HUES48 (cell line): Measurements from ENCODE around the gene MAPKAPK2.
"Not testable (repeated sequence)": the region's sequence is repeated elsewhere in the genome, so short reads cannot be mapped to it uniquely, and the experiment has no call there.

Experiments used
- H3K27ac ChIP-seq: one replicate; pipeline ENCODE4 v1.7.0; 2013; ENCODE audit warnings: low read depth, low read length, inconsistent platforms
- H3K27me3 ChIP-seq: 2 replicates; pipeline ENCODE4 v1.6.1; 2013; ENCODE audit warnings: mild to moderate bottlenecking, low read length; ENCODE audit not compliant: control insufficient read depth, insufficient read depth
- H3K36me3 ChIP-seq: 2 replicates; pipeline ENCODE4 v1.6.1; 2013; ENCODE audit warnings: low read length; ENCODE audit not compliant: control insufficient read depth, insufficient read depth
- H3K4me1 ChIP-seq: 2 replicates; pipeline ENCODE4 v1.6.1; 2013; ENCODE audit warnings: mild to moderate bottlenecking, low read length; ENCODE audit not compliant: control insufficient read depth, insufficient read depth
- H3K4me3 ChIP-seq: 2 replicates; pipeline ENCODE4 v1.5.1; 2013; ENCODE audit warnings: mild to moderate bottlenecking, low read depth, low read length
- H3K9ac ChIP-seq: 2 replicates; pipeline ENCODE4 v1.6.1; 2013; ENCODE audit warnings: mild to moderate bottlenecking, low read depth, low read length, moderate library complexity
- H3K9me3 ChIP-seq: 2 replicates; pipeline ENCODE4 v1.6.1; 2013; ENCODE audit warnings: low read length; ENCODE audit not compliant: control insufficient read depth, insufficient read depth

The MAPKAPK2 gene

GRCh38 chr1:206770531-206771337 is 86.0 kb downstream of the MAPKAPK2 start, which contains the start of gene IL19:
Gene IL19 (plus strand): TSS chr1:206770773. CDS start chr1:206836663, 65,890 bp downstream.
- no peaks in the 10 kb centered on the region for H3K27me3 ChIP-seq
- no peak within 1 kb of the TSS for H3K9ac ChIP-seq
- no peaks in the 10 kb centered on the region for H3K36me3 ChIP-seq
- no peak within 1 kb of the TSS for H3K4me3 ChIP-seq
- peak within 1 kb of the TSS; percentile 22 for H3K27ac ChIP-seq
- H3K4me1 ChIP-seq: peaks cover 21% of the 10 kb centered on the region
- no peaks in the 10 kb centered on the region for H3K9me3 ChIP-seq

- H3K27me3 ChIP-seq: no peaks in the 10 kb centered on the region
- no peak overlapping the region for H3K27ac ChIP-seq
- no peaks in the 10 kb centered on the region for H3K9me3 ChIP-seq
- no peak overlapping the region for H3K4me3 ChIP-seq
- peaks cover 21% of the 10 kb centered on the region for H3K4me1 ChIP-seq
- no peak overlapping the region for H3K9ac ChIP-seq
- no peaks in the 10 kb centered on the region for H3K36me3 ChIP-seq
Observed at GRCh38 chr1:206771338-206771692, 86.6 kb downstream of the MAPKAPK2 start.

GRCh38 chr1:206772243-206772937 is 87.7 kb downstream of the MAPKAPK2 start, which contains the start of gene IL10:
Gene IL10 (minus strand): TSS chr1:206772494. CDS start chr1:206772435, 59 bp downstream.
- no peak within 1 kb of the TSS for H3K27ac ChIP-seq
- H3K36me3 ChIP-seq: no peaks in the 10 kb centered on the region
- H3K4me1 ChIP-seq: peaks cover 15% of the 10 kb centered on the region
- no peak within 1 kb of the TSS for H3K4me3 ChIP-seq
- H3K27me3 ChIP-seq: no peaks in the 10 kb centered on the region
- H3K9ac ChIP-seq: no peak within 1 kb of the TSS
- H3K9me3 ChIP-seq: no peaks in the 10 kb centered on the region

DNA sequence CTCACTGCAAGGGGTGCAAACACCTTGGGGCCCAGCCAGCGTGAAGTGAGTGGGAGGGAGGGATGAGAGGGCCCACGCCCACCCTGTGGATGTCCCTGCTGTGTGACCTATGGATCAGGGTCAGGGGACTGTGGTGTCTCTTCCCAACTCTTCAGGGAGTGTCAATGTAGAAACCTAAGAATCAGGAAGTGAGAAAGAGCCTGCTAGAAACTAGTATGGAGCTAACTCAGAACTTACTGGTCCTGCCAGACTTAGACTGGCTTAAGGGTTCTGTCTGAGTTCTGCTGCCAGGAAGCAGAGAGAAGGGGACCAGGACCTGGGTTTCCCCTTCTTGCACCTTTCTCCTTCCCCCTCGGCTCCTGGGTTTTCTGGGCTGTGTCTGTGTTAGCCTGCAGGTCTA is 89.4 kb downstream of the MAPKAPK2 start:
- H3K4me1 ChIP-seq: peaks cover 10% of the 10 kb centered on the region
- no peaks in the 10 kb centered on the region for H3K9me3 ChIP-seq
- no peak overlapping the region for H3K9ac ChIP-seq
- H3K27me3 ChIP-seq: no peaks in the 10 kb centered on the region
- no peak overlapping the region for H3K4me3 ChIP-seq
- H3K36me3 ChIP-seq: no peaks in the 10 kb centered on the region
- H3K27ac ChIP-seq: no peak overlapping the region

GRCh38 chr1:206776229-206776628 is 91.5 kb downstream of the MAPKAPK2 start:
- no peaks in the 10 kb centered on the region for H3K9me3 ChIP-seq
- H3K4me1 ChIP-seq: no peaks in the 10 kb centered on the region
- no peak overlapping the region for H3K4me3 ChIP-seq
- H3K36me3 ChIP-seq: no peaks in the 10 kb centered on the region
- no peaks in the 10 kb centered on the region for H3K27me3 ChIP-seq
- no peak overlapping the region for H3K9ac ChIP-seq
- H3K27ac ChIP-seq: no peak overlapping the region

DNA sequence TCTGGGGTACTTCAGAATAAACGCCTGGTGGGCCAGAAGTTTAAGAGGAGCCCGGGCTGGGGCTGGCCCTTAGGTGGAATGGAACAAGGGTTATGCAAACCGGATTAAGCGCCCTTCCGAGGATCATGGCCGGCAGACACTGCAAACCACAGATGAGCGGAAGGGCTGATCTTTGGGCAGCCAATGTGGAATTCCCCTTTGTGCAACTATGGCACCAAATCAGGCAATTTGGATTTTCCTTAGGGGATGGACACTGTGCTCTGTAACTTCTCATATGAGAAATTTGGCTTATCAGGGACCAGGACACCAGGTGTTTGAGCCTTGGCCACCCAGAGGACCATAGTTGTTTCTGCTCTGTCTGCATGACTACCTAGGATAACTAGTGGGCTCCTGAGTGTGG is 93.3 kb downstream of the MAPKAPK2 start:
- Histone ChIP-seq H3K4me3 (no peak overlapping the region), H3K4me1 (no peaks in the 10 kb centered on the region), H3K9me3 (no peaks in the 10 kb centered on the region), H3K27me3 (no peaks in the 10 kb centered on the region), H3K27ac (no peak overlapping the region), H3K9ac (no peak overlapping the region), H3K36me3 (no peaks in the 10 kb centered on the region)

GRCh38 chr1:206778911-206779310 is 94.2 kb downstream of the MAPKAPK2 start:
- H3K4me3 ChIP-seq, H3K4me1 ChIP-seq, H3K9me3 ChIP-seq, H3K27ac ChIP-seq, H3K27me3 ChIP-seq, H3K9ac ChIP-seq, H3K36me3 ChIP-seq: not testable (repeated sequence)

- H3K36me3 ChIP-seq: no peaks in the 10 kb centered on the region
- H3K9me3 ChIP-seq: no peaks in the 10 kb centered on the region
- no peak overlapping the region for H3K9ac ChIP-seq
- H3K27ac ChIP-seq: no peak overlapping the region
- no peak overlapping the region for H3K4me3 ChIP-seq
- no peaks in the 10 kb centered on the region for H3K4me1 ChIP-seq
- no peaks in the 10 kb centered on the region for H3K27me3 ChIP-seq
Observed at GRCh38 chr1:206779638-206780037, 94.9 kb downstream of the MAPKAPK2 start.

- H3K36me3 ChIP-seq: no peaks in the 10 kb centered on the region
- no peak overlapping the region for H3K9ac ChIP-seq
Observed at GRCh38 chr1:206782448-206782847, 97.7 kb downstream of the MAPKAPK2 start.

GRCh38 chr1:206783506-206783905 is 98.8 kb downstream of the MAPKAPK2 start:
- Histone ChIP-seq H3K27me3 (no peaks in the 10 kb centered on the region), H3K4me1 (no peaks in the 10 kb centered on the region), H3K4me3 (no peak overlapping the region), H3K27ac (no peak overlapping the region), H3K9me3 (no peaks in the 10 kb centered on the region), H3K9ac (no peak overlapping the region), H3K36me3 (no peaks in the 10 kb centered on the region)

More at GRCh38 chr1:206782448-206782847, 97.7 kb downstream of the MAPKAPK2 start:
- H3K4me3 ChIP-seq: no peak overlapping the region
- no peaks in the 10 kb centered on the region for H3K4me1 ChIP-seq
- H3K9me3 ChIP-seq: no peaks in the 10 kb centered on the region
- no peak overlapping the region for H3K27ac ChIP-seq
- H3K27me3 ChIP-seq: no peaks in the 10 kb centered on the region
